Stomach (tissue), 9 donors: ENCODE data around the gene SH3BGRL3. TPM values are rescaled to one million over a fixed set of nuclear protein-coding genes. Genes with fewer than 3 reads are reported as not detected.

Source experiments
- DNase-seq, 2 donors: peaks; one replicate each; pipeline versions ENCODE4 v3.0.0 to v3.0.0-alpha.2; 2013 to 2019
- H3K27ac ChIP-seq, 5 donors: fragments of 200-600 bp in 4 of 5; sonication (generic) in 4 of 5; one replicate each; pipeline ENCODE4 v1.5.1; 2013 to 2019; ENCODE audit warnings: mild to moderate bottlenecking in 1 of 5, moderate library complexity in 1 of 5
- H3K27me3 ChIP-seq, 3 donors: fragments of 200-600 bp; sonication (generic); one replicate each; pipeline ENCODE4 v1.5.1; 2017 to 2019; ENCODE audit warnings: mixed run types in 1 of 3
- H3K36me3 ChIP-seq, 4 donors: fragments of 200-600 bp; sonication (generic); 1 replicate in 3 of 4; 2 replicates in 1 of 4; pipeline ENCODE4 v1.5.1; 2016 to 2019
- H3K4me1 ChIP-seq, 4 donors: fragments of 200-600 bp; sonication (generic); one replicate each; pipeline ENCODE4 v1.5.1; 2016 to 2019
- H3K4me3 ChIP-seq, 4 donors: fragments of 200-600 bp; sonication (generic) in 3 of 4; one replicate each; pipeline ENCODE4 v1.5.1; 2016 to 2019; ENCODE audit warnings: mild to moderate bottlenecking in 1 of 4
- H3K9me3 ChIP-seq, 4 donors: fragments of 200-600 bp; sonication (generic); one replicate each; pipeline ENCODE4 v1.5.1; 2016 to 2019
- CTCF ChIP-seq, 7 experiments: fragments of 450-650 bp in 4 of 7; fragments of 200-600 bp in 3 of 7; sonication (generic) in 3 of 7; IDR thresholded peaks; one replicate each; pipeline ENCODE4 v1.5.1; 2016 to 2019; ENCODE audit warnings: antibody characterized with exemption in 7 of 7, control low read depth in 2 of 7, mild to moderate bottlenecking in 1 of 7
- EP300 ChIP-seq: sonication (generic); formaldehyde crosslinking; IDR thresholded peaks from one replicate; pipeline ENCODE4 v1.6.1; 2017; ENCODE audit warnings: antibody characterized with exemption
- POLR2A ChIP-seq, 4 donors: fragments of 450-650 bp; IDR thresholded peaks; one replicate each; pipeline ENCODE4 v1.6.1; 2016; ENCODE audit warnings: antibody characterized with exemption in 4 of 4, control low read depth in 2 of 4, mild to moderate bottlenecking in 1 of 4, moderate library complexity in 1 of 4
- POLR2AphosphoS5 ChIP-seq, 3 donors: sonication (generic); formaldehyde crosslinking; IDR thresholded peaks; one replicate each; pipeline ENCODE4 v1.6.1; 2016; ENCODE audit warnings: antibody characterized with exemption in 3 of 3
- WGBS, 5 donors: extraction: QIAGEN DNeasy Blood & Tissue Kit in 3 of 5; methylation state at CpG; one replicate each; pipeline versions ENCODE4 v1.1.5 to v1.1.7; 2013 to 2018; 5-methylcytosine and 5-hydroxymethylcytosine counted together
- intact Hi-C: fragments of 100-400 bp; cut with DNase I; formaldehyde crosslinking; loops from one replicate; pipeline ENCODE4 v1.15.1; 2023; ENCODE audit warnings: low total_unique reads
- polyA plus RNA-seq, 3 donors: library from polyadenylated mRNA; stranded (reverse); fragments of 200-250 nt; gene quantifications; one replicate each; pipeline ENCODE4 v1.2.3, GENCODE V29; 2013
- total RNA-seq, 5 donors: library from RNA; depleted of rRNA; stranded (reverse); fragments of >200 nt; gene quantifications; one replicate each; pipeline versions ENCODE4 v1.1.0 to v1.2.3, GENCODE V29; 2014 to 2016
- donor health status: healthy with polysubstance abuse.
- donor health status: Bipolar disorder and iron deficiency.
- donor health status: healthy.

The SH3BGRL3 gene
- total and polyA plus RNA-seq, 8 donors: 7.2 to 267 (median 79.3) TPM

GRCh38 chr1:26278724-26279455 is 996 bp upstream of the SH3BGRL3 start:
- H3K27ac ChIP-seq: peak overlapping the region; percentile 93 to 100 (median 98)
- 39 to 54% (median 45%) methylated on average over 9 of the region's 9 CpGs for WGBS, 5 donors
- H3K9me3 ChIP-seq: no peaks in the 10 kb centered on the region
- peak overlapping the region; percentile 65 to 89 (median 70) for H3K4me3 ChIP-seq
- peaks cover 62 to 81% (median 75%) of the 10 kb centered on the region in 4 donors for H3K4me1 ChIP-seq
- intact Hi-C loops: no loop called here
- TF ChIP-seq POLR2AphosphoS5 (IDR thresholded peaks at IDR 0.05): peak in 2 of 3 donors; percentile 54 to 70
- no peak for TF ChIP-seq POLR2A (IDR thresholded peaks at IDR 0.05)
- peak; percentile 59 to 60 for DNase-seq
- H3K36me3 ChIP-seq: peaks cover 0 to 22% (median 14%) of the 10 kb centered on the region in 4 donors
- H3K27me3 ChIP-seq: no peaks in the 10 kb centered on the region

GRCh38 chr1:26280333-26281042 is 602 bp downstream of the SH3BGRL3 start:
- no peaks in the 10 kb centered on the region for H3K9me3 ChIP-seq
- no peaks in the 10 kb centered on the region for H3K27me3 ChIP-seq
- peak in 1 of 2 donors; percentile 27 for DNase-seq
- peaks cover 0 to 20% (median 11%) of the 10 kb centered on the region in 4 donors for H3K36me3 ChIP-seq
- peak overlapping the region; percentile 65 to 89 (median 70) for H3K4me3 ChIP-seq
- 29 to 41% (median 30%) methylated on average over 15 to 20 of the region's 20 CpGs for WGBS, 5 donors
- H3K4me1 ChIP-seq: peaks cover 76 to 92% (median 86%) of the 10 kb centered on the region in 4 donors
- intact Hi-C loops: no loop called here
- peak overlapping the region; percentile 93 to 100 (median 98) for H3K27ac ChIP-seq
- TF ChIP-seq POLR2AphosphoS5 (IDR thresholded peaks at IDR 0.05) (no peak), POLR2A (IDR thresholded peaks at IDR 0.05) (no peak), EP300 (no peak), CTCF (IDR thresholded peaks at IDR 0.05) (no peak)

- intact Hi-C loops: no loop called here
- TF ChIP-seq POLR2A (IDR thresholded peaks at IDR 0.05) (no peak), POLR2AphosphoS5 (IDR thresholded peaks at IDR 0.05) (no peak), CTCF (IDR thresholded peaks at IDR 0.05) (no peak), EP300 (no peak)
- peaks cover 69 to 92% (median 83%) of the 10 kb centered on the region in 4 donors for H3K4me1 ChIP-seq
These were observed 1.4 kb downstream of the SH3BGRL3 start for GRCh38 chr1:26281091-26281958.

GRCh38 chr1:26281971-26282370 is 2.1 kb downstream of the SH3BGRL3 start:
- Histone ChIP-seq H3K36me3 (peaks cover 0 to 20% (median 11%) of the 10 kb centered on the region in 4 donors), H3K4me3 (peak overlapping the region in 2 of 4 donors; percentile 65 to 72), H3K27me3 (no peaks in the 10 kb centered on the region), H3K27ac (peak overlapping the region in 4 of 5 donors; percentile 93 to 100 (median 98)), H3K9me3 (no peaks in the 10 kb centered on the region), H3K4me1 (peaks cover 62 to 92% (median 78%) of the 10 kb centered on the region in 4 donors)
- DNase-seq: peak in 1 of 2 donors; percentile 76
- 44 to 56% (median 50%) methylated on average over 9 to 15 of the region's 15 CpGs for WGBS, 5 donors
- intact Hi-C loops: no loop called here
- no peak for TF ChIP-seq POLR2AphosphoS5 (IDR thresholded peaks at IDR 0.05)
- TF ChIP-seq EP300: no peak
- TF ChIP-seq POLR2A (IDR thresholded peaks at IDR 0.05): no peak
- TF ChIP-seq CTCF (IDR thresholded peaks at IDR 0.05): no peak

More at GRCh38 chr1:26281091-26281958, 1.4 kb downstream of the SH3BGRL3 start:
- Histone ChIP-seq H3K9me3 (no peaks in the 10 kb centered on the region), H3K27ac (peak overlapping the region; percentile 93 to 100 (median 98)), H3K4me3 (peak overlapping the region; percentile 65 to 89 (median 70)), H3K27me3 (no peaks in the 10 kb centered on the region), H3K36me3 (peaks cover 0 to 20% (median 11%) of the 10 kb centered on the region in 4 donors)
- peak in 1 of 2 donors; percentile 13 for DNase-seq
- WGBS, 5 donors: 86 to 96% (median 93%) methylated on average over 5 of the region's 5 CpGs
